Fibroblast of lung (primary cell): ENCODE results near the gene CYB5A. TPM values are rescaled to one million over a fixed set of nuclear protein-coding genes. Genes with fewer than 3 reads are reported as not detected.

Experiments used
- DNase-seq, 2 donors: peaks; one replicate each; pipeline versions ENCODE4 v3.0.0 to v3.0.0-alpha.2; 2010; ENCODE audit warnings: low read depth in 2 of 2
- H2AFZ ChIP-seq: 2 replicates; pipeline ENCODE4 v1.5.1; 2012; ENCODE audit warnings: low read length, control low read depth, inconsistent platforms
- H3K27ac ChIP-seq: 2 replicates; pipeline ENCODE4 v1.5.1; 2011; ENCODE audit warnings: low read length, control low read depth; ENCODE audit not compliant: insufficient read depth
- H3K27me3 ChIP-seq: 2 replicates; pipeline ENCODE4 v1.5.1; 2011; ENCODE audit warnings: mild to moderate bottlenecking, low read length; ENCODE audit not compliant: control insufficient read depth, insufficient read depth
- H3K36me3 ChIP-seq: 2 replicates; pipeline ENCODE4 v1.5.1; 2011; ENCODE audit warnings: low read length; ENCODE audit not compliant: control insufficient read depth, insufficient read depth
- H3K4me1 ChIP-seq: 2 replicates; pipeline ENCODE4 v1.5.1; 2011; ENCODE audit warnings: low read length; ENCODE audit not compliant: control insufficient read depth, insufficient read depth; ENCODE audit errors: extremely low read depth
- H3K4me2 ChIP-seq: 2 replicates; pipeline ENCODE4 v1.5.1; 2011; ENCODE audit warnings: low read length, control low read depth; ENCODE audit not compliant: insufficient read depth; ENCODE audit errors: extremely low read depth
- H3K4me3 ChIP-seq, 4 experiments: fragments of 200-600 bp in 1 of 4; sonication (generic) in 1 of 4; replicated peaks in 1 of 4; 2 replicates each; pipeline ENCODE4 v1.5.1; 2011 to 2016; ENCODE audit warnings: low read length in 4 of 4, low read depth in 3 of 4, mild to moderate bottlenecking in 3 of 4, control low read depth in 2 of 4, inconsistent platforms in 1 of 4, mixed read lengths in 1 of 4; ENCODE audit not compliant: insufficient read depth in 1 of 4; ENCODE audit errors: control extremely low read depth in 1 of 4
- H3K79me2 ChIP-seq: 2 replicates; pipeline ENCODE4 v1.5.1; 2012; ENCODE audit warnings: mild to moderate bottlenecking, low read length, inconsistent platforms; ENCODE audit not compliant: control insufficient read depth, insufficient read depth
- H3K9ac ChIP-seq: 2 replicates; pipeline ENCODE4 v1.5.1; 2011; ENCODE audit warnings: mild to moderate bottlenecking, low read length, control low read depth; ENCODE audit not compliant: insufficient read depth
- H3K9me3 ChIP-seq: 2 replicates; pipeline ENCODE4 v1.5.1; 2012; ENCODE audit warnings: low read depth, low read length; ENCODE audit not compliant: control insufficient read depth, insufficient read depth
- H4K20me1 ChIP-seq: 2 replicates; pipeline ENCODE4 v1.5.1; 2011; ENCODE audit warnings: low read length; ENCODE audit not compliant: control insufficient read depth, insufficient read depth; ENCODE audit errors: extremely low read depth
- EZH2 ChIP-seq: IDR thresholded peaks from 2 replicates; pipeline ENCODE4 v1.5.1; 2012; ENCODE audit warnings: low read length, control low read depth, mild to moderate bottlenecking; ENCODE audit errors: missing control alignments
- polyA plus RNA-seq, 2 donors: library from polyadenylated mRNA; depleted of rRNA in 1 of 2; stranded (reverse) in 1 of 2; unstranded in 1 of 2; fragments of >200 nt; gene quantifications; 2 replicates each; pipeline ENCODE4 v1.2.1, GENCODE V29; 2011 to 2012; ENCODE audit warnings: missing spikeins in 1 of 2
- total RNA-seq: library from RNA; depleted of rRNA; stranded (reverse); fragments of >200 nt; gene quantifications from 2 replicates; pipeline ENCODE4 v1.2.1, GENCODE V29; 2014
- TF ChIP-seq, protein P1 (sequence below), 2 donors: IDR thresholded peaks in 1 of 2; conservative IDR thresholded peaks in 1 of 2; 1 replicate in 1 of 2; 2 replicates in 1 of 2; pipeline ENCODE4 v1.5.1; 2011 to 2012; ENCODE audit warnings: low read length in 2 of 2, control low read depth in 1 of 2, inconsistent platforms in 1 of 2, low read depth in 1 of 2, mild to moderate bottlenecking in 1 of 2

The CYB5A gene
- total and polyA plus RNA-seq, 2 donors (not counting 1 experiment from before 2014, with no cell fraction given) = 111 to 113 TPM

DNA sequence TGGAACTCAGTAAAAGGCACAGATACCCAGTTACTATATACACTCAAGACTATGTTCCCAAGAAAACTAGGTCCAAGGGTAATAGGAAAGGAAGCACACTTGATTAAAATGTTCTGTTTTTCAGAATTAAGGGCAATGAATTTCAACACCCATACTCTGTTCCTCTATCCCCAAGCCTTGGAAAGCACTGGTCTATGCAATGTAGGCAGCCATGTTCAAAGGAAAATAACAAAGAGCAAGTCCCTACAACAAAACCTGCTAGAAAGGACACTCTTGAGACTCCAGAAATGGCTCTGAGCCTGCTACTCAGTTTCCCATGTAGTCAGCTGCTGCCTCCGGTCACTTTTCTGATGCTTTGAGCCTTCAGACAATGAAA, 6.8 kb downstream of the CYB5A start:
- Histone ChIP-seq H2AFZ (no peak overlapping the region), H3K4me3 (no peak overlapping the region), H3K79me2 (no peaks in the 10 kb centered on the region), H3K27me3 (no peaks in the 10 kb centered on the region), H3K27ac (no peak overlapping the region), H3K36me3 (no peaks in the 10 kb centered on the region), H3K9ac (no peak overlapping the region), H3K4me1 (peaks cover 4% of the 10 kb centered on the region), H4K20me1 (no peaks in the 10 kb centered on the region), H3K9me3 (no peaks in the 10 kb centered on the region), H3K4me2 (no peak overlapping the region)
- TF ChIP-seq, protein P1, sequence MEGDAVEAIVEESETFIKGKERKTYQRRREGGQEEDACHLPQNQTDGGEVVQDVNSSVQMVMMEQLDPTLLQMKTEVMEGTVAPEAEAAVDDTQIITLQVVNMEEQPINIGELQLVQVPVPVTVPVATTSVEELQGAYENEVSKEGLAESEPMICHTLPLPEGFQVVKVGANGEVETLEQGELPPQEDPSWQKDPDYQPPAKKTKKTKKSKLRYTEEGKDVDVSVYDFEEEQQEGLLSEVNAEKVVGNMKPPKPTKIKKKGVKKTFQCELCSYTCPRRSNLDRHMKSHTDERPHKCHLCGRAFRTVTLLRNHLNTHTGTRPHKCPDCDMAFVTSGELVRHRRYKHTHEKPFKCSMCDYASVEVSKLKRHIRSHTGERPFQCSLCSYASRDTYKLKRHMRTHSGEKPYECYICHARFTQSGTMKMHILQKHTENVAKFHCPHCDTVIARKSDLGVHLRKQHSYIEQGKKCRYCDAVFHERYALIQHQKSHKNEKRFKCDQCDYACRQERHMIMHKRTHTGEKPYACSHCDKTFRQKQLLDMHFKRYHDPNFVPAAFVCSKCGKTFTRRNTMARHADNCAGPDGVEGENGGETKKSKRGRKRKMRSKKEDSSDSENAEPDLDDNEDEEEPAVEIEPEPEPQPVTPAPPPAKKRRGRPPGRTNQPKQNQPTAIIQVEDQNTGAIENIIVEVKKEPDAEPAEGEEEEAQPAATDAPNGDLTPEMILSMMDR (conservative IDR thresholded peaks at IDR 0.05 in 1 of 2, IDR thresholded peaks at IDR 0.05 in 1 of 2; ENCODE audit: low read depth in 1 of 2, low read length in 2 of 2) = no peak
- TF ChIP-seq EZH2 = no peak
- DNase-seq = no peak

DNA sequence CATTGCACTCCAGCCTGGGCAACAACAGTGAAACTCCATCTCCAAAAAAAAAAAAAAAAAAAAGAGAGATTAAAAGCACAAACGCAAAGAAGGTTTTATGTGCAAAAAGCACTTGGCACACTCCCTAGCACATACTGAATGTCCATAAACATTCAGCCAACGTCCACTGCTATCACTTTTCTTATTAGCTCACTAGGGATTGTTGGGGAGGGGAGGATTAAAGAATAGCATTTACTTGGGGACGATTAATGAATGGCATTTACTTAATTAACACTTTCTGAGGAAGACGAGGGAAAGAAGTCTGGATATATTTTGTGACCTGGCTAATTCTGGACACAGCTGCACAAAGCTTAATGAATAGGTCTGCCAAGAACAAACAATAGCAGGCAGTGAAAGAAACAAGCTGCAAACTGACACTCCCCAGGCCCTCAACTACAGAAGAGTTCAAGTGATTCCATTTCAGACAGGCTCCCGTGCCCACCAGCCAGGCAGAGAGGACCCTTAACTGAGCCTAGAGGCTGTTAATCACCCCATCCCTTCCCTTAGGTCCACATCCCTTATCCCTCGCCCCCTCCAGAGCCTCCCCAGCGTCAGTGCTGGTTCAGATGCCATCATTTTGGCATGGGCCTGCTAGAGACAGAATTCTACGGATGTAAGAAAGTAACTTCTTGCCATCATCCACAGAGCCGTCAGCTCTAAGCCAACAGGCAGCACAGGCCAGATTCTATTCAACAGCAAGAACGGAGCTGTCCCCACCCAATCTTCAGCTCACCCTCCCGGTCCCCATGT, 7.4 kb downstream of the CYB5A start:
- Histone ChIP-seq H3K4me1 (peaks cover 4% of the 10 kb centered on the region), H4K20me1 (no peaks in the 10 kb centered on the region), H3K27me3 (no peaks in the 10 kb centered on the region), H2AFZ (no peak overlapping the region), H3K79me2 (no peaks in the 10 kb centered on the region), H3K9me3 (no peaks in the 10 kb centered on the region), H3K4me2 (no peak overlapping the region), H3K9ac (no peak overlapping the region), H3K36me3 (no peaks in the 10 kb centered on the region), H3K27ac (no peak overlapping the region), H3K4me3 (no peak overlapping the region)
- DNase-seq = peak in 1 of 2 donors; percentile 61
- TF ChIP-seq, protein P1 (conservative IDR thresholded peaks at IDR 0.05 in 1 of 2, IDR thresholded peaks at IDR 0.05 in 1 of 2; ENCODE audit: low read depth in 1 of 2, low read length in 2 of 2) = no peak
- TF ChIP-seq EZH2 = no peak

DNA sequence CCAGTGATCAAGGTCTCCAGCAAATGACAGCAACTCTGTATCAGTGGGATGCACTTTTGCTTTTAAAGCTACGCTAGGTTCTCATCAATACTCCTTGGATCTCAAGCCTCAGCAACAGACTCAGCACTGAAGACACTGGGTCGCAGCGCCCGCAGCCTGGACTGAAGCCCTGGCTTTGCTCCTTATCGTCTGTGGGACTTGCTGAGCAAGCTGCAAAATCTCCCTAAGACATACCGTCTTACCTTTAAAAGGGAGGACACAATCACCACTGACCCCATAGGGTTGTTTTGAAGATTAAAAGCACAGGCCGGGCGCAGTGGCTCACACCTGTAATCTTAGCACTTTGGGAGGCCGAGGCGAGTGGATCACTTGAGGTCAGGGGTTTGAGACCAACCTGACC, 8.1 kb downstream of the CYB5A start:
- H3K9me3 ChIP-seq = no peaks in the 10 kb centered on the region
- peaks cover 4% of the 10 kb centered on the region for H3K4me1 ChIP-seq
- H3K36me3 ChIP-seq = no peaks in the 10 kb centered on the region
- no peaks in the 10 kb centered on the region for H3K79me2 ChIP-seq
- no peaks in the 10 kb centered on the region for H4K20me1 ChIP-seq
- DNase-seq = no peak
- no peak overlapping the region for H3K9ac ChIP-seq
- H3K27me3 ChIP-seq = no peaks in the 10 kb centered on the region
- no peak overlapping the region for H2AFZ ChIP-seq
- no peak overlapping the region for H3K27ac ChIP-seq
- no peak for TF ChIP-seq EZH2
- TF ChIP-seq, protein P1 (conservative IDR thresholded peaks at IDR 0.05 in 1 of 2, IDR thresholded peaks at IDR 0.05 in 1 of 2; ENCODE audit: low read depth in 1 of 2, low read length in 2 of 2) = no peak
- no peak overlapping the region for H3K4me2 ChIP-seq
- H3K4me3 ChIP-seq = no peak overlapping the region
